ENCODE data around the gene DYNLT5.

- no peak for TF ChIP-seq CTCF (IDR thresholded peaks at IDR 0.05; ENCODE audit: low read length)
- TF ChIP-seq EZH2 (optimal IDR thresholded peaks at IDR 0.05; ENCODE audit: low read depth, low read length): no peak
Observed at GRCh38 chr1:66729119-66729518, 23.1 kb upstream of the DYNLT5 start.

Data from MM.1S (cell line).